Effector memory CD8-positive, alpha-beta T cell (primary cell): ENCODE data around the gene COX10.
A peak's percentile ranks its signal among the peaks of the same experiment; 100 is the strongest.

Source experiments
- ATAC-seq: fragments of 150-1000 bp; cut with Tn5 transposase; replicated peaks from 2 replicates; pipeline ENCODE4 v1.10.0; 2021; ENCODE audit warnings: mild to moderate bottlenecking, moderate library complexity
- DNase-seq, 3 experiments: peaks; one replicate each; pipeline ENCODE4 v3.0.0; 2021
- H3K27ac Mint-ChIP-seq, 2 donors: one replicate each; pipeline ENCODE4 v1.8.0; 2022; ENCODE audit warnings: mild to moderate bottlenecking in 2 of 2, mixed read lengths in 2 of 2, moderate library complexity in 2 of 2
- H3K27me3 Mint-ChIP-seq, 2 donors: one replicate each; pipeline ENCODE4 v1.8.0; 2022; ENCODE audit warnings: mixed read lengths in 2 of 2
- H3K36me3 Mint-ChIP-seq: one replicate; pipeline ENCODE4 v1.8.0; 2022; ENCODE audit warnings: mild to moderate bottlenecking, moderate library complexity, mixed read lengths; ENCODE audit not compliant: insufficient read depth
- H3K4me1 Mint-ChIP-seq, 2 donors: one replicate each; pipeline ENCODE4 v1.8.0; 2022; ENCODE audit warnings: low read depth in 2 of 2, mixed read lengths in 2 of 2
- H3K4me3 Mint-ChIP-seq, 2 donors: one replicate each; pipeline ENCODE4 v1.8.0; 2022; ENCODE audit warnings: mild to moderate bottlenecking in 2 of 2, mixed read lengths in 2 of 2, moderate library complexity in 2 of 2
- H3K9me3 Mint-ChIP-seq, 2 donors: one replicate each; pipeline ENCODE4 v1.8.0; 2022; ENCODE audit warnings: mixed read lengths in 2 of 2

The COX10 gene

GRCh38 chr17:14116263-14117024, 47.1 kb downstream of the COX10 start:
- Mint-ChIP-seq H3K4me1 (peaks cover 26 to 40% of the 10 kb centered on the region in 2 donors), H3K36me3 (no peaks in the 10 kb centered on the region), H3K4me3 (peak overlapping the region in 1 of 2 donors; percentile 14), H3K9me3 (no peaks in the 10 kb centered on the region), H3K27me3 (no peaks in the 10 kb centered on the region), H3K27ac (peak overlapping the region in 1 of 2 donors; percentile 21)
- ATAC-seq = no peak
- DNase-seq = no peak

- Mint-ChIP-seq H3K4me1 (peaks cover 26 to 46% of the 10 kb centered on the region in 2 donors), H3K9me3 (no peaks in the 10 kb centered on the region), H3K27ac (no peak overlapping the region), H3K27me3 (no peaks in the 10 kb centered on the region), H3K36me3 (no peaks in the 10 kb centered on the region), H3K4me3 (no peak overlapping the region)
- no peak for DNase-seq
- ATAC-seq = no peak
These were observed 49.6 kb downstream of the COX10 start for GRCh38 chr17:14118951-14119350.

GRCh38 chr17:14119546-14119945, 50.2 kb downstream of the COX10 start:
- ATAC-seq = no peak
- Mint-ChIP-seq H3K4me3 (no peak overlapping the region), H3K27ac (no peak overlapping the region), H3K36me3 (no peaks in the 10 kb centered on the region), H3K9me3 (no peaks in the 10 kb centered on the region), H3K27me3 (no peaks in the 10 kb centered on the region), H3K4me1 (peaks cover 27 to 49% of the 10 kb centered on the region in 2 donors)
- DNase-seq = no peak

GRCh38 chr17:14121952-14122351, 52.6 kb downstream of the COX10 start:
- Mint-ChIP-seq H3K27ac (no peak overlapping the region), H3K9me3 (no peaks in the 10 kb centered on the region), H3K4me3 (no peak overlapping the region), H3K36me3 (no peaks in the 10 kb centered on the region), H3K27me3 (no peaks in the 10 kb centered on the region), H3K4me1 (peaks cover 15 to 33% of the 10 kb centered on the region in 2 donors)
- DNase-seq (no peak), ATAC-seq (no peak)

- H3K36me3 Mint-ChIP-seq = no peaks in the 10 kb centered on the region
- no peak overlapping the region for H3K27ac Mint-ChIP-seq
- no peaks in the 10 kb centered on the region for H3K9me3 Mint-ChIP-seq
- DNase-seq = no peak
- no peaks in the 10 kb centered on the region for H3K27me3 Mint-ChIP-seq
- no peak for ATAC-seq
- H3K4me3 Mint-ChIP-seq = no peak overlapping the region
- H3K4me1 Mint-ChIP-seq = peaks cover 15 to 25% of the 10 kb centered on the region in 2 donors
These were observed 54.4 kb downstream of the COX10 start for GRCh38 chr17:14123619-14124278.

- Mint-ChIP-seq H3K4me3 (no peak overlapping the region), H3K4me1 (peaks cover 13 to 22% of the 10 kb centered on the region in 2 donors), H3K27me3 (no peaks in the 10 kb centered on the region), H3K27ac (no peak overlapping the region), H3K36me3 (no peaks in the 10 kb centered on the region), H3K9me3 (no peaks in the 10 kb centered on the region)
- ATAC-seq = no peak
- DNase-seq = no peak
These were observed 55.5 kb downstream of the COX10 start for GRCh38 chr17:14124854-14125253.

- no peak for DNase-seq
- no peak for ATAC-seq
- Mint-ChIP-seq H3K27me3 (no peaks in the 10 kb centered on the region), H3K9me3 (no peaks in the 10 kb centered on the region), H3K36me3 (no peaks in the 10 kb centered on the region), H3K4me3 (no peak overlapping the region), H3K27ac (no peak overlapping the region), H3K4me1 (peaks cover 10 to 22% of the 10 kb centered on the region in 2 donors)
These were observed 56.3 kb downstream of the COX10 start for GRCh38 chr17:14125518-14126137.

- Mint-ChIP-seq H3K4me3 (no peak overlapping the region), H3K27ac (no peak overlapping the region), H3K4me1 (peaks cover 3 to 4% of the 10 kb centered on the region in 2 donors), H3K36me3 (no peaks in the 10 kb centered on the region), H3K9me3 (no peaks in the 10 kb centered on the region), H3K27me3 (no peaks in the 10 kb centered on the region)
- no peak for DNase-seq
- ATAC-seq = no peak
These were observed 63.8 kb downstream of the COX10 start for GRCh38 chr17:14133104-14133503.

- no peaks in the 10 kb centered on the region for H3K27me3 Mint-ChIP-seq
- no peaks in the 10 kb centered on the region for H3K36me3 Mint-ChIP-seq
- ATAC-seq = no peak
These were observed 65.2 kb downstream of the COX10 start for GRCh38 chr17:14134456-14134855.

GRCh38 chr17:14135906-14136590, 66.7 kb downstream of the COX10 start:
- Mint-ChIP-seq H3K9me3 (no peaks in the 10 kb centered on the region), H3K36me3 (no peaks in the 10 kb centered on the region), H3K4me1 (no peaks in the 10 kb centered on the region), H3K27me3 (no peaks in the 10 kb centered on the region), H3K4me3 (no peak overlapping the region), H3K27ac (no peak overlapping the region)
- DNase-seq (no peak), ATAC-seq (no peak)

More at GRCh38 chr17:14134456-14134855, 65.2 kb downstream of the COX10 start:
- H3K4me1 Mint-ChIP-seq = peaks cover 2 to 3% of the 10 kb centered on the region in 2 donors
- H3K4me3 Mint-ChIP-seq = no peak overlapping the region
- no peak overlapping the region for H3K27ac Mint-ChIP-seq
- no peaks in the 10 kb centered on the region for H3K9me3 Mint-ChIP-seq
- DNase-seq = no peak

- ATAC-seq (no peak), DNase-seq (no peak)
- H3K36me3 Mint-ChIP-seq = no peaks in the 10 kb centered on the region
These were observed 69.3 kb downstream of the COX10 start for GRCh38 chr17:14138649-14139048.

GRCh38 chr17:14143688-14144087, 74.4 kb downstream of the COX10 start:
- no peak overlapping the region for H3K27ac Mint-ChIP-seq
- peaks cover 8 to 18% of the 10 kb centered on the region in 2 donors for H3K4me1 Mint-ChIP-seq
- ATAC-seq = no peak
- DNase-seq = no peak
- no peaks in the 10 kb centered on the region for H3K36me3 Mint-ChIP-seq
- no peaks in the 10 kb centered on the region for H3K27me3 Mint-ChIP-seq
- no peak overlapping the region for H3K4me3 Mint-ChIP-seq
- H3K9me3 Mint-ChIP-seq = no peaks in the 10 kb centered on the region

More at GRCh38 chr17:14138649-14139048, 69.3 kb downstream of the COX10 start:
- H3K4me1 Mint-ChIP-seq = no peaks in the 10 kb centered on the region
- H3K9me3 Mint-ChIP-seq = no peaks in the 10 kb centered on the region
- H3K27ac Mint-ChIP-seq = no peak overlapping the region
- no peaks in the 10 kb centered on the region for H3K27me3 Mint-ChIP-seq
- no peak overlapping the region for H3K4me3 Mint-ChIP-seq

- Mint-ChIP-seq H3K27me3 (no peaks in the 10 kb centered on the region), H3K4me3 (no peak overlapping the region), H3K4me1 (peaks cover 8 to 19% of the 10 kb centered on the region in 2 donors), H3K36me3 (no peaks in the 10 kb centered on the region), H3K9me3 (no peaks in the 10 kb centered on the region), H3K27ac (no peak overlapping the region)
- DNase-seq (no peak), ATAC-seq (no peak)
These were observed 75.2 kb downstream of the COX10 start for GRCh38 chr17:14144508-14144907.
